ENCODE results near the gene CLK3.
"Not testable (repeated sequence)": the region's sequence is repeated elsewhere in the genome, so short reads cannot be mapped to it uniquely, and the experiment has no call there.

The CLK3 gene

GRCh38 chr15:74642348-74642733 lies 26.7 kb downstream of the CLK3 start:
- no peak for DNase-seq (ENCODE audit: low read depth in 1 of 2, low spot score in 1 of 2)

GRCh38 chr15:74642734-74643664 lies 27.4 kb downstream of the CLK3 start:
- DNase-seq (ENCODE audit: low read depth in 1 of 2, low spot score in 1 of 2), result no peak

- no peak for DNase-seq (ENCODE audit: low read depth in 1 of 2, low spot score in 1 of 2)
These were observed 28.1 kb downstream of the CLK3 start for GRCh38 chr15:74643665-74644204.

GRCh38 chr15:74646480-74646879 lies 30.8 kb downstream of the CLK3 start:
- DNase-seq (ENCODE audit: low read depth in 1 of 2, low spot score in 1 of 2), result no peak

GRCh38 chr15:74648051-74648842 lies 32.6 kb downstream of the CLK3 start:
- DNase-seq (ENCODE audit: low read depth in 1 of 2, low spot score in 1 of 2), result no peak

- DNase-seq (ENCODE audit: low read depth in 1 of 2, low spot score in 1 of 2), result no peak
These were observed 35.7 kb downstream of the CLK3 start for GRCh38 chr15:74651242-74651741.

GRCh38 chr15:74653426-74654102 lies 37.9 kb downstream of the CLK3 start:
- DNase-seq (ENCODE audit: low read depth in 1 of 2, low spot score in 1 of 2), result no peak

GRCh38 chr15:74655424-74655823 lies 39.8 kb downstream of the CLK3 start:
- no peak for DNase-seq (ENCODE audit: low read depth in 1 of 2, low spot score in 1 of 2)

GRCh38 chr15:74656935-74657535 lies 41.4 kb downstream of the CLK3 start:
- no peak for DNase-seq (ENCODE audit: low read depth in 1 of 2, low spot score in 1 of 2)

GRCh38 chr15:74657846-74658245 lies 42.2 kb downstream of the CLK3 start:
- no peak for DNase-seq (ENCODE audit: low read depth in 1 of 2, low spot score in 1 of 2)

GRCh38 chr15:74661280-74661679 lies 45.6 kb downstream of the CLK3 start:
- not testable (repeated sequence) for DNase-seq (ENCODE audit: low read depth in 1 of 2, low spot score in 1 of 2)

GRCh38 chr15:74662064-74662860 lies 46.6 kb downstream of the CLK3 start:
- no peak for DNase-seq (ENCODE audit: low read depth in 1 of 2, low spot score in 1 of 2)

- no peak for DNase-seq (ENCODE audit: low read depth in 1 of 2, low spot score in 1 of 2)
These were observed 47.8 kb downstream of the CLK3 start for GRCh38 chr15:74663303-74664027.

GRCh38 chr15:74664028-74664616 lies 48.5 kb downstream of the CLK3 start:
- DNase-seq (ENCODE audit: low read depth in 1 of 2, low spot score in 1 of 2), result no peak

GRCh38 chr15:74664670-74665069 lies 49.0 kb downstream of the CLK3 start:
- no peak for DNase-seq (ENCODE audit: low read depth in 1 of 2, low spot score in 1 of 2)

- no peak for DNase-seq (ENCODE audit: low read depth in 1 of 2, low spot score in 1 of 2)
These were observed 52.3 kb downstream of the CLK3 start for GRCh38 chr15:74667975-74668374.

GRCh38 chr15:74669627-74670026 lies 54.0 kb downstream of the CLK3 start:
- no peak for DNase-seq (ENCODE audit: low read depth in 1 of 2, low spot score in 1 of 2)

GRCh38 chr15:74674161-74674560 lies 58.5 kb downstream of the CLK3 start:
- DNase-seq (ENCODE audit: low read depth in 1 of 2, low spot score in 1 of 2), result no peak

- no peak for DNase-seq (ENCODE audit: low read depth in 1 of 2, low spot score in 1 of 2)
These were observed 61.2 kb downstream of the CLK3 start for GRCh38 chr15:74676801-74677200.

All from activated CD4-positive, alpha-beta T cell treated with anti-CD3 and anti-CD28 coated beads, Interleukin-2, amount 50 U/mL, for 24 hours (primary cell).